GM15510 (cell line): ENCODE measurements around the gene MAD2L1BP.
A peak's percentile ranks its signal among the peaks of the same experiment; 100 is the strongest.

Experiments
- POLR2A ChIP-seq: IDR thresholded peaks from 3 replicates; pipeline ENCODE4 v1.6.1; 2011; ENCODE audit warnings: borderline replicate concordance; ENCODE audit not compliant: insufficient read length; ENCODE audit errors: extremely low read depth

MAD2L1BP gene

GRCh38 chr6:43683708-43684455, 48.2 kb downstream of the MAD2L1BP start:
- TF ChIP-seq POLR2A: no peak

DNA sequence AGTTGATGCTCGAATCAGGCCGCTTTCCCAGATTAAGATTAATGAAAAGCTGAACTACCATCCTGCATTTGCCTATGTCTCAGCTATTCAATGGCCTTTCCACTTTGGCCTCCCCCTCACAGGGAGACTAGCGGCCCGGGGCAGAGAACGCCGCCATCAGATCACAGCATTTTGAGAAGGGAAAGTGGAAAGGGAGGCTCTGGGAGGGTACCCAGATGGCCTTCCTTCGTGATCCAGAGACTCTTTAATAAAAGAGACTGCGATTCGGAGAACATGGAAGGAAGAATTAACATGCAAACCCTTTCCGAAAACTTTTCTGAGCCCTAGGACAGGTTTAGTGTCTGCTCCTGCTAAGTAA, 51.4 kb downstream of the MAD2L1BP start:
- TF ChIP-seq POLR2A: no peak

DNA sequence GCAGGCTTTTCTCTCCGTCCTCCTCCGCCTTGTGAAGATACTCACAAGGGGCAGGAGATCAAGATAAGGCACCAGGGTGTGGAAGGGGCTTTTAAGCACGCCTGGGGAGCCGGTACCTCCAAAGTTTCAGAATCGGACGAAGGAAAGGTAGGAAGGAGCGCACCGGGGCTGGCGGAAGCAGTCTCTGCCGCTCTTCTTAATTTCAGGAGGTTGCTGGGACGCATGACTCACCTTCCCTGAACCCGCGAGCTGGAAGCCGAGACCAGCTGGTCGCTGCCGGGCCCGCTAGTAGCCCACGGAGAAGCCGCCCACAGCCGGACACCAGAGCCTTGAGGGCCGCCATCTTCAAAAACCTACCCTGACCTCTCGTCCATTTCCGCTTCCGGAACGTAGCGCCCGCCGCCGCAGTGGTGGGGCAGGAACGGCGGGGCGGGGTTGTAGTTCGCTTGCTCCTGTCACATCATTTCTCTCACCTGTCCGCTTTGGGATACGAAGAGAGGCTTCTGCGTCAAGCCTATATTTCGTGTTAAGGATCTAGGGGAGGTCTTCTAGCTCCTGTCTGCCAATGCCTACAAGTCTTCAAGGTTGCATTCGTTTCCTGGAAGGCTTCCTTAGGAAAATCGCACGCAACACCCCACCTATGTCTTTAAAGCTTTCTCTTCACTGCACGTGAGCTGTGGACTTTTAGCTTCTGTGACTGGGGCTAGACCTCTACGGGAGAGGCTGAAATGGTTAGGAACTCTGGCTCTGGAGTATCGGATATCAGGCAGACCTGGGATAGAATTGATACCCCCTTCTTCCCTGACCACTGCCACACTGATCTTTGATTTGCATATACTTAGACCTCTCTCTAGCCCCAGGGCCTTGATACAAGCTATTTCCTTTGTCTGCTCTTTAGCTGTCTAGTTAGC, 52.1 kb downstream of the MAD2L1BP start, which contains the start of gene MRPS18A:
Gene MRPS18A, minus strand, starts transcription at position 355 of the 911 bp plus-strand sequence. Its CDS starts 12 bp downstream, at position 343.
- peak; percentile 83 for TF ChIP-seq POLR2A

DNA sequence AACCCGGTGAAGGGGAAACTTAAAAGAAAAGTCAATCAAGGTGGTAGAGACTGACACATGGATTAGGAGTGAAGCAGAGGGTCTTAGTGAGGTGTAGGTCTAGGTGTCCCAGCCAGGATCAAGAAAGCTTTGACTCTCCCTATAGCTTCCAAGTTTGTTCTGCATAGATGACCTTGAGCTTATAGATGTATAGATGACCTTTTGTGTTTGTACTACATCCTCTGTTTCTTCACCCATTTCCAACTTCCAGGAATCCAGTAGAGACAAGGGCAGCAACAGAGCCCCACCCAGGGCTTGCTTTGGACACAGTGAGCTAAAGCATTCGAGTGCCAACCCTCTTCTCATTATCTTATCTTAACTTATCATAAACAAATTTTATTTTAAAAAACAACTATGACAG, 53.8 kb downstream of the MAD2L1BP start:
- TF ChIP-seq POLR2A: no peak
